Endothelial cell of umbilical vein (primary cell): ENCODE data around the gene STIMATE.

Experiments used
- CTCF ChIP-seq, 2 donors: IDR thresholded peaks; 1 replicate in 1 of 2; 2 replicates in 1 of 2; pipeline ENCODE4 v1.5.1; 2011; ENCODE audit warnings: low read length in 2 of 2, mild to moderate bottlenecking in 2 of 2, moderate library complexity in 2 of 2, control low read depth in 1 of 2, inconsistent platforms in 1 of 2, low read depth in 1 of 2; ENCODE audit not compliant: insufficient read depth in 1 of 2; ENCODE audit errors: extremely low read depth in 1 of 2
- EZH2 ChIP-seq: IDR thresholded peaks from 2 replicates; pipeline ENCODE4 v1.6.1; 2012; ENCODE audit warnings: borderline replicate concordance, low read depth, mild to moderate bottlenecking, moderate library complexity, low read length, inconsistent platforms; ENCODE audit not compliant: severe bottlenecking

DNA sequence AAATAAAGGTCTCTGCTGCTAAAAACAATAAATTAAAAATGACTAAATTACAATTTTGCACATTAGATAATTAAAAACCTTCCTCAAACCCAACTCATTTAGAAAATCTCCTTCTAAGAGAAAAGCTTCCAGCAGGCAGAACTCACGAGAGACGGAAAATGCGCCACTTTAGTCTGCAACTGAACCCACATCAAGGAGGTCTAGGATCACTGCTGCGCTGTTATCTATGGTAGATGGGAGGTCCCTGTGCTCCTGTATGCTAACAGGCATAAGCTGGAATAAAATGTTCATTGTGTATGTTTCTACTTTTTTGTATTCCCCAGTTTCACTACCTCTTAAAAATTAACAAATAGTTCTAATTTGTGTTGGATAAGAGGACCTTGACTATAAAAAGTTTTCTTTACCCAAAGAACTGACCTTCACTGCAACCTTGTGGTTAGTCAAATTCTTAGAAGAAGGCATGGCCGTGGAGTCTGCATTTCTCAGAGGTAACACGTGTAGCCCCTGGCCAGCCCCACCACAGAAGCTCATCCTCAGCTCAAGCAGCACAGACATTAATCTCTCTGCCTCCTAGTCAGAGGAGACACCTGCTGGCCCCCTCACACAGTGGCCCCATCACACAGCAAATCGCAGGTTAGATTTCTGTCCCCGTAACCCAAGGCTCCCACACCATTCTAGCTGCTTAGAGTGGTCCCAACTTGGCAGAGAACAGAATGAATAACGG, 22.3 kb downstream of the STIMATE start:
- TF ChIP-seq CTCF (IDR thresholded peaks at IDR 0.05; ENCODE audit: extremely low read depth in 1 of 2, insufficient read depth in 1 of 2, low read depth in 1 of 2, low read length in 2 of 2) (no peak), EZH2 (no peak)
